Measurements from ENCODE around the gene CACNB4.
"Not testable (repeated sequence)": the region's sequence is repeated elsewhere in the genome, so short reads cannot be mapped to it uniquely, and the experiment has no call there.

CACNB4 gene

GRCh38 chr2:151899156-151899555 lies 199.7 kb downstream of the CACNB4 start:
- no peak for DNase-seq

- DNase-seq, result no peak
These were observed 207.2 kb downstream of the CACNB4 start for GRCh38 chr2:151891566-151892194.

- DNase-seq, result no peak
These were observed 211.7 kb downstream of the CACNB4 start for GRCh38 chr2:151887164-151887563.

- peak; percentile 5 to 52 (median 16) for DNase-seq
These were observed 212.6 kb downstream of the CACNB4 start for GRCh38 chr2:151886241-151886640.

GRCh38 chr2:151882786-151883445 lies 215.9 kb downstream of the CACNB4 start:
- no peak for DNase-seq

- no peak for DNase-seq
These were observed 217.5 kb downstream of the CACNB4 start for GRCh38 chr2:151881342-151881741.

- no peak for DNase-seq
These were observed 218.3 kb downstream of the CACNB4 start for GRCh38 chr2:151880586-151880985.

- DNase-seq, result no peak
These were observed 219.9 kb downstream of the CACNB4 start for GRCh38 chr2:151878655-151879563.

- DNase-seq, result no peak
These were observed 220.6 kb downstream of the CACNB4 start for GRCh38 chr2:151878204-151878603.

GRCh38 chr2:151875631-151876030 lies 223.2 kb downstream of the CACNB4 start:
- not testable (repeated sequence) for DNase-seq

- DNase-seq, result no peak
These were observed 226.4 kb downstream of the CACNB4 start for GRCh38 chr2:151872463-151872862.

- no peak for DNase-seq
These were observed 229.6 kb downstream of the CACNB4 start for GRCh38 chr2:151869291-151869690.

- peak in 1 of 3 experiments; percentile 85 for DNase-seq
These were observed 236.1 kb downstream of the CACNB4 start for GRCh38 chr2:151862700-151863099.

GRCh38 chr2:151861174-151861573 lies 237.7 kb downstream of the CACNB4 start:
- peak in 1 of 3 experiments; percentile 21 for DNase-seq

- DNase-seq, result peak in 2 of 3 experiments; percentile 38 to 84
These were observed 238.2 kb downstream of the CACNB4 start for GRCh38 chr2:151860613-151861146.

- peak in 1 of 3 experiments; percentile 78 for DNase-seq
These were observed 238.6 kb downstream of the CACNB4 start for GRCh38 chr2:151860210-151860609.

GRCh38 chr2:151857650-151858049 lies 241.2 kb downstream of the CACNB4 start:
- no peak for DNase-seq

GRCh38 chr2:151855111-151855510 lies 243.7 kb downstream of the CACNB4 start:
- DNase-seq, result no peak

- peak in 2 of 3 experiments; percentile 14 to 20 for DNase-seq
These were observed 245.6 kb downstream of the CACNB4 start for GRCh38 chr2:151853070-151853758.

GRCh38 chr2:151852260-151853069 lies 246.4 kb downstream of the CACNB4 start:
- no peak for DNase-seq

GRCh38 chr2:151851761-151852160 lies 247.1 kb downstream of the CACNB4 start:
- peak in 1 of 3 experiments; percentile 17 for DNase-seq

Data from NCI-H1417 (cell line).